AG09309 (cell line): ENCODE measurements around the gene FOXO1.

ENCODE experiments used
- DNase-seq: peaks from one replicate; pipeline ENCODE4 v3.0.0-alpha.2; 2010; ENCODE audit warnings: low read depth
- H3K4me3 ChIP-seq: 2 replicates; pipeline ENCODE4 v1.5.1; 2011; ENCODE audit warnings: mild to moderate bottlenecking, low read depth, low read length, moderate library complexity; ENCODE audit not compliant: control insufficient read depth
- CTCF ChIP-seq: IDR thresholded peaks from 2 replicates; pipeline ENCODE4 v1.5.1; 2011; ENCODE audit warnings: mild to moderate bottlenecking, low read depth, low read length, inconsistent platforms; ENCODE audit not compliant: insufficient read depth, control insufficient read depth; ENCODE audit errors: missing control alignments

The FOXO1 gene

GRCh38 chr13:40595693-40596092, 70.7 kb downstream of the FOXO1 start:
- DNase-seq = peak; percentile 17
- H3K4me3 ChIP-seq = no peak overlapping the region

GRCh38 chr13:40592035-40592434, 74.4 kb downstream of the FOXO1 start:
- no peak for TF ChIP-seq CTCF

More at GRCh38 chr13:40595693-40596092, 70.7 kb downstream of the FOXO1 start:
- TF ChIP-seq CTCF = no peak

GRCh38 chr13:40591091-40591490, 75.3 kb downstream of the FOXO1 start:
- no peak for TF ChIP-seq CTCF
- no peak overlapping the region for H3K4me3 ChIP-seq
- DNase-seq = no peak

More at GRCh38 chr13:40592035-40592434, 74.4 kb downstream of the FOXO1 start:
- no peak overlapping the region for H3K4me3 ChIP-seq
- DNase-seq = no peak

GRCh38 chr13:40590112-40590862, 76.2 kb downstream of the FOXO1 start:
- no peak for DNase-seq
- no peak for TF ChIP-seq CTCF
- no peak overlapping the region for H3K4me3 ChIP-seq

GRCh38 chr13:40589285-40590109, 76.9 kb downstream of the FOXO1 start:
- TF ChIP-seq CTCF = no peak
- DNase-seq = peak; percentile 16
- no peak overlapping the region for H3K4me3 ChIP-seq

- no peak overlapping the region for H3K4me3 ChIP-seq
- no peak for DNase-seq
- TF ChIP-seq CTCF = no peak
Observed at GRCh38 chr13:40588101-40588500, 78.3 kb downstream of the FOXO1 start.
